Keratinocyte (primary cell): Measurements from ENCODE around the gene ZYG11A. TPM values are rescaled to one million over a fixed set of nuclear protein-coding genes. Genes with fewer than 3 reads are reported as not detected.

Experiments used
- DNase-seq: peaks from one replicate; pipeline ENCODE4 v3.0.0-alpha.2; 2011; ENCODE audit warnings: low read depth, missing footprints, low spot score
- FAIRE-seq: peaks from 2 replicates; lab custom pipeline; 2011; peaks lifted over from hg19 to GRCh38; lab: Jason Lieb, UNC
- H2AFZ ChIP-seq: 2 replicates; pipeline ENCODE4 v1.6.0; 2012; ENCODE audit warnings: low read length, control low read depth, inconsistent platforms; ENCODE audit not compliant: control insufficient read depth
- H3K27ac ChIP-seq: 2 replicates; pipeline ENCODE4 v1.5.1; 2011; ENCODE audit warnings: low read length; ENCODE audit not compliant: control insufficient read depth, insufficient read depth
- H3K27me3 ChIP-seq: 3 replicates; pipeline ENCODE4 v1.6.0; 2011; ENCODE audit warnings: low read length; ENCODE audit not compliant: control insufficient read depth, insufficient read depth; ENCODE audit errors: extremely low read depth
- H3K36me3 ChIP-seq, 2 experiments: 2 replicates in 1 of 2; 3 replicates in 1 of 2; pipeline ENCODE4 v1.5.1; 2011; ENCODE audit warnings: low read length in 2 of 2, mild to moderate bottlenecking in 1 of 2; ENCODE audit not compliant: control insufficient read depth in 2 of 2, insufficient read depth in 2 of 2; ENCODE audit errors: extremely low read depth in 1 of 2
- H3K4me1 ChIP-seq: 3 replicates; pipeline ENCODE4 v1.5.1; 2011; ENCODE audit warnings: low read length; ENCODE audit not compliant: control insufficient read depth, insufficient read depth; ENCODE audit errors: extremely low read depth
- H3K4me2 ChIP-seq: 3 replicates; pipeline ENCODE4 v1.6.0; 2011; ENCODE audit warnings: low read depth, low read length; ENCODE audit not compliant: control insufficient read depth, insufficient read depth; ENCODE audit errors: extremely low read depth
- H3K4me3 ChIP-seq, 3 experiments: fragments of 200-600 bp in 1 of 3; sonication (generic) in 1 of 3; 2 replicates in 2 of 3; 3 replicates in 1 of 3; pipeline ENCODE4 v1.5.1; 2011 to 2016; ENCODE audit warnings: low read length in 3 of 3, mild to moderate bottlenecking in 3 of 3, control low read depth in 2 of 3, inconsistent platforms in 1 of 3, low read depth in 1 of 3, mixed read lengths in 1 of 3, mixed run types in 1 of 3, moderate library complexity in 1 of 3; ENCODE audit not compliant: control insufficient read depth in 2 of 3, insufficient read depth in 2 of 3; ENCODE audit errors: extremely low read depth in 1 of 3
- H3K79me2 ChIP-seq: 2 replicates; pipeline ENCODE4 v1.6.0; 2012; ENCODE audit warnings: low read length; ENCODE audit not compliant: control insufficient read depth, insufficient read depth
- H3K9ac ChIP-seq: 3 replicates; pipeline ENCODE4 v1.6.0; 2011; ENCODE audit warnings: low read length; ENCODE audit not compliant: control insufficient read depth, insufficient read depth; ENCODE audit errors: extremely low read depth
- H3K9me1 ChIP-seq: 3 replicates; pipeline ENCODE4 v1.6.0; 2011; ENCODE audit warnings: low read length; ENCODE audit not compliant: control insufficient read depth, insufficient read depth; ENCODE audit errors: extremely low read depth
- H3K9me3 ChIP-seq: 2 replicates; pipeline ENCODE4 v1.5.1; 2012; ENCODE audit warnings: low read depth, low read length; ENCODE audit not compliant: control insufficient read depth
- H4K20me1 ChIP-seq: 3 replicates; pipeline ENCODE4 v1.6.0; 2011; ENCODE audit warnings: low read length; ENCODE audit not compliant: control insufficient read depth, insufficient read depth; ENCODE audit errors: extremely low read depth
- CTCF ChIP-seq, 3 experiments: IDR thresholded peaks in 1 of 3; conservative IDR thresholded peaks in 1 of 3; optimal IDR thresholded peaks in 1 of 3; 2 replicates in 2 of 3; 3 replicates in 1 of 3; pipeline versions ENCODE3 to v1.5.1; 2011; ENCODE audit warnings: low read length in 3 of 3, mild to moderate bottlenecking in 3 of 3, moderate library complexity in 2 of 3, control low read depth in 1 of 3, inconsistent platforms in 1 of 3; ENCODE audit not compliant: insufficient read depth in 2 of 3; ENCODE audit errors: extremely low read depth in 1 of 3
- EZH2 ChIP-seq: IDR thresholded peaks from one replicate; pipeline ENCODE4 v1.6.1; 2012; ENCODE audit warnings: inconsistent platforms, mild to moderate bottlenecking, low read length, moderate library complexity
- dilution Hi-C: fragments of 300-500 bp; cut with MboI; formaldehyde crosslinking; loops from one replicate; pipeline ENCODE4 v1.7.0; 2020; ENCODE audit warnings: low sequenced_read_pairs; ENCODE audit not compliant: extremely low pct_ligation_motif_present
- polyA plus RNA-seq, 5 experiments: library from polyadenylated mRNA; depleted of rRNA in 3 of 5; stranded (reverse) in 3 of 5; stranded (forward) in 1 of 5; unstranded in 1 of 5; fragments of >200 nt; gene quantifications; 1 replicate in 1 of 5; 2 replicates in 3 of 5; 3 replicates in 1 of 5; pipeline versions ENCODE4 v1.2.1 to v1.2.3, GENCODE V29; 2011 to 2012; ENCODE audit warnings: missing spikeins in 2 of 5, low read depth in 1 of 5, low replicate concordance in 1 of 5

ZYG11A gene
- polyA plus RNA-seq, 1 donor (not counting 4 experiments of a cell fraction or from before 2014, with no cell fraction given), result 0.64 TPM

DNA sequence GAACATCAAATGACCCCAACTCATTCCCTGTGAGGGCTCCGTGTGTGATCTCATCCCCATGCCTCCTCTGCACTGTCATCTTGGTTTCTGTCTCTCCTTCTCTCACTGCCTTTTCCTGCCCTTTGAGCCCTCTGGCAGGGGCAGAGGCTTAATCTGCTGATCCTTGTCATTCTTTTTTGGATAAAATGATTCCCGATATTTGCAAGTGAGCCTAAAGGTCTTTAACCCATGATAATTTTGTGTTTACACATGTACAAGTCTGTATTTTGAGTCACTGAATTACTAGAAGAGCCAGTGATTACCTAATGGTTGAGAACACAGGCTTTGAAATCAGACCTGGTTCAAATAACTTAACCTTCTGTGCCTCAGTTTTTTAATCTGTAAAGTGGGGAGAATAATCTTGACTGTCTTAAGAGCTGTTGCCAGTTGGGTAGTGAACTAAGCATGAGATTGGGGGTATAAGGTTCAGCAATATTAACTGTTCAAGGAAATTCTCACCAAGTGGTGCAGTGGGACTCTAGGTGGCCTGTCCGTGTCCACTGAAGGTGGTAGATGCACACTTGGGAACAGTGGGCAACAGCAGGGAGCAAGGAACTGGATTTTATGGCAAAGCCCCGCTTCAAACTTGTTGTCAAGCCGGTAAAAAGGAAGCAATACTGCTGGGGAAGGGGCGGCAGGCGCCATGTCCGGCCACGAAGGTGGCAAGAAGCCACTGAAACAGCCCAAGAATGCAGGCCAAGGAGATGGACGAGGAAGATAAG lies 77.3 kb downstream of the ZYG11A start:
- Histone ChIP-seq H3K4me2 (peak overlapping the region; percentile 90), H3K79me2 (no peaks in the 10 kb centered on the region), H3K9me1 (no peaks in the 10 kb centered on the region), H3K36me3 (no peaks in the 10 kb centered on the region), H2AFZ (no peak overlapping the region), H4K20me1 (no peaks in the 10 kb centered on the region), H3K27me3 (no peaks in the 10 kb centered on the region), H3K4me3 (no peak overlapping the region), H3K27ac (no peak overlapping the region), H3K9me3 (no peaks in the 10 kb centered on the region), H3K4me1 (peaks cover 3% of the 10 kb centered on the region), H3K9ac (no peak overlapping the region)
- DNase-seq (no peak), FAIRE-seq (no peak)
- no peak for TF ChIP-seq CTCF (optimal IDR thresholded peaks at IDR 0.05 in 1 of 3, IDR thresholded peaks at IDR 0.05 in 1 of 3, conservative IDR thresholded peaks at IDR 0.05 in 1 of 3; ENCODE audit: extremely low read depth in 1 of 3, insufficient read depth in 2 of 3, low read length in 3 of 3)
- dilution Hi-C loops, result no loop called here

GRCh38 chr1:52920791-52921291 lies 78.3 kb downstream of the ZYG11A start:
- Histone ChIP-seq H3K4me1 (peaks cover 3% of the 10 kb centered on the region), H3K27ac (peak overlapping the region; percentile 43), H3K36me3 (no peaks in the 10 kb centered on the region), H3K9me1 (no peaks in the 10 kb centered on the region), H3K9ac (peak overlapping the region; percentile 77), H3K27me3 (no peaks in the 10 kb centered on the region), H3K79me2 (no peaks in the 10 kb centered on the region), H4K20me1 (no peaks in the 10 kb centered on the region), H3K4me2 (peak overlapping the region; percentile 90), H3K4me3 (peak overlapping the region; percentile 62 to 87 (median 84)), H3K9me3 (no peaks in the 10 kb centered on the region), H2AFZ (peak overlapping the region; percentile 95)
- FAIRE-seq, result no peak
- TF ChIP-seq EZH2 (no peak), CTCF (optimal IDR thresholded peaks at IDR 0.05 in 1 of 3, IDR thresholded peaks at IDR 0.05 in 1 of 3, conservative IDR thresholded peaks at IDR 0.05 in 1 of 3; ENCODE audit: extremely low read depth in 1 of 3, insufficient read depth in 2 of 3, low read length in 3 of 3) (no peak)
- DNase-seq, result no peak
- dilution Hi-C loops, result no loop called here
